Neural progenitor cell (in vitro differentiated cells): ENCODE measurements around the gene PI4KB. TPM values are rescaled to one million over a fixed set of nuclear protein-coding genes. Genes with fewer than 3 reads are reported as not detected.

Source experiments
- DNase-seq: peaks from one replicate; pipeline ENCODE4 v3.0.0-alpha.2; 2016; ENCODE audit warnings: low spot score
- H2AFZ ChIP-seq: fragments of 200-600 bp; sonication (generic); replicated peaks from 2 replicates; pipeline ENCODE4 v1.6.1; 2016; ENCODE audit warnings: antibody characterized with exemption
- H3F3A ChIP-seq: fragments of 200-600 bp; sonication (generic); 2 replicates; pipeline ENCODE4 v1.6.1; 2016; ENCODE audit warnings: antibody characterized with exemption, low read depth
- H3K27ac ChIP-seq: fragments of 200-600 bp; sonication (generic); 2 replicates; pipeline ENCODE4 v1.5.1; 2016; ENCODE audit warnings: mild to moderate bottlenecking
- H3K27me3 ChIP-seq: fragments of 200-600 bp; sonication (generic); 2 replicates; pipeline ENCODE4 v1.6.1; 2016; ENCODE audit warnings: mild to moderate bottlenecking, moderate library complexity
- H3K36me3 ChIP-seq: fragments of 200-600 bp; sonication (generic); 2 replicates; pipeline ENCODE4 v1.5.1; 2016
- H3K4me1 ChIP-seq: fragments of 200-600 bp; sonication (generic); 2 replicates; pipeline ENCODE4 v1.6.1; 2016; ENCODE audit warnings: mixed run types
- H3K4me2 ChIP-seq: fragments of 200-600 bp; sonication (generic); 2 replicates; pipeline ENCODE4 v1.6.1; 2016
- H3K4me3 ChIP-seq: fragments of 200-600 bp; sonication (generic); 2 replicates; pipeline ENCODE4 v1.5.1; 2016
- H3K79me2 ChIP-seq: fragments of 200-600 bp; sonication (generic); 2 replicates; pipeline ENCODE4 v1.6.1; 2016; ENCODE audit warnings: low read depth
- H3K9ac ChIP-seq: fragments of 200-600 bp; sonication (generic); 2 replicates; pipeline ENCODE4 v1.6.1; 2016
- H3K9me3 ChIP-seq: fragments of 200-600 bp; sonication (generic); 2 replicates; pipeline ENCODE4 v1.5.1; 2016; ENCODE audit warnings: low read depth
- H4K20me1 ChIP-seq: fragments of 200-600 bp; sonication (generic); 2 replicates; pipeline ENCODE4 v1.6.1; 2016; ENCODE audit warnings: low read depth
- H3K27ac Mint-ChIP-seq: 3 replicates; pipeline ENCODE4 v1.8.0; 2021; ENCODE audit warnings: mixed read lengths
- H3K27me3 Mint-ChIP-seq: 2 replicates; pipeline ENCODE4 v1.8.0; 2022; ENCODE audit warnings: low read depth, mild to moderate bottlenecking, inconsistent platforms, moderate library complexity, mixed read lengths; ENCODE audit not compliant: insufficient read depth
- H3K36me3 Mint-ChIP-seq: 3 replicates; pipeline ENCODE4 v1.8.0; 2021; ENCODE audit warnings: mixed read lengths
- H3K4me1 Mint-ChIP-seq: 3 replicates; pipeline ENCODE4 v1.8.0; 2021; ENCODE audit warnings: mixed read lengths
- H3K4me3 Mint-ChIP-seq: 3 replicates; pipeline ENCODE4 v1.8.0; 2021; ENCODE audit warnings: mild to moderate bottlenecking, moderate library complexity, mixed read lengths
- H3K9me3 Mint-ChIP-seq: 3 replicates; pipeline ENCODE4 v1.8.0; 2020; ENCODE audit warnings: mixed read lengths
- EZH2 ChIP-seq: fragments of 200-600 bp; sonication (generic); IDR thresholded peaks from 2 replicates; pipeline ENCODE4 v1.6.1; 2017; ENCODE audit warnings: antibody characterized with exemption, mild to moderate bottlenecking, moderate library complexity
- EZH2phosphoT487 ChIP-seq: fragments of 200-600 bp; sonication (generic); IDR thresholded peaks from 2 replicates; pipeline ENCODE4 v1.6.1; 2017; ENCODE audit warnings: antibody characterized with exemption
- total RNA-seq: library from RNA; depleted of rRNA; stranded (reverse); fragments of >200 nt; gene quantifications from 2 replicates; pipeline ENCODE4 v1.2.3, GENCODE V29; 2015; ENCODE audit warnings: low replicate concordance
- TF ChIP-seq, protein P1 (sequence below): fragments of 200-600 bp; sonication (generic); IDR thresholded peaks from 2 replicates; pipeline ENCODE4 v1.5.1; 2017; ENCODE audit warnings: antibody characterized with exemption, mild to moderate bottlenecking

The PI4KB gene
- total RNA-seq, 1 donor from 2014 or later: 19.0 TPM

DNA sequence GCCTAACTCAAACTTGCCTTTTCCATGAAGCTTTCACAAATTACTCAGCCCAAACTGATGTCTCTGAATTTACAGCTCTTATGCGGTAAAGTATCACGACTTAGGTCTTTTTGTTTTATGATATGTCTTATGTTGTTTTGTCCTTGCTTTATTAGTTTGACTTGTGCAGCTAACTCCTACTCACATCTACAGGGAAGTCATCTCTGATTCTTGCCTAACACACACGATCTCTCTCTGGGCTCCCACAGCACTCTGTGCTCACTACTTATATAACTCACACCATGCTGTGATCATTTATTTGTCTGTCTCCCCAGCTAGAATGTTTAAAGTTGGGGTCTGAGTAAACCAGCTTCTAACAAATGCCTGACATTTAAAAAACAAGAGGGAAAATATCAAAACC, 9.3 kb upstream of the PI4KB start:
- no peak for DNase-seq
- Mint-ChIP-seq H3K27ac (no peak overlapping the region), H3K36me3 (no peaks in the 10 kb centered on the region), H3K9me3 (no peaks in the 10 kb centered on the region), H3K27me3 (no peaks in the 10 kb centered on the region), H3K4me3 (no peak overlapping the region), H3K4me1 (peaks cover 6% of the 10 kb centered on the region)
- Histone ChIP-seq H3K27me3 (no peaks in the 10 kb centered on the region), H3K27ac (no peak overlapping the region), H3K9me3 (no peaks in the 10 kb centered on the region), H3K36me3 (no peaks in the 10 kb centered on the region), H3K4me3 (no peak overlapping the region), H3K4me1 (no peaks in the 10 kb centered on the region), H3F3A (peaks cover 14% of the 10 kb centered on the region), H3K9ac (no peak overlapping the region), H4K20me1 (no peaks in the 10 kb centered on the region), H2AFZ (no peak overlapping the region), H3K79me2 (no peaks in the 10 kb centered on the region), H3K4me2 (no peak overlapping the region)
- TF ChIP-seq EZH2 (no peak), EZH2phosphoT487 (no peak)
- TF ChIP-seq, protein P1, sequence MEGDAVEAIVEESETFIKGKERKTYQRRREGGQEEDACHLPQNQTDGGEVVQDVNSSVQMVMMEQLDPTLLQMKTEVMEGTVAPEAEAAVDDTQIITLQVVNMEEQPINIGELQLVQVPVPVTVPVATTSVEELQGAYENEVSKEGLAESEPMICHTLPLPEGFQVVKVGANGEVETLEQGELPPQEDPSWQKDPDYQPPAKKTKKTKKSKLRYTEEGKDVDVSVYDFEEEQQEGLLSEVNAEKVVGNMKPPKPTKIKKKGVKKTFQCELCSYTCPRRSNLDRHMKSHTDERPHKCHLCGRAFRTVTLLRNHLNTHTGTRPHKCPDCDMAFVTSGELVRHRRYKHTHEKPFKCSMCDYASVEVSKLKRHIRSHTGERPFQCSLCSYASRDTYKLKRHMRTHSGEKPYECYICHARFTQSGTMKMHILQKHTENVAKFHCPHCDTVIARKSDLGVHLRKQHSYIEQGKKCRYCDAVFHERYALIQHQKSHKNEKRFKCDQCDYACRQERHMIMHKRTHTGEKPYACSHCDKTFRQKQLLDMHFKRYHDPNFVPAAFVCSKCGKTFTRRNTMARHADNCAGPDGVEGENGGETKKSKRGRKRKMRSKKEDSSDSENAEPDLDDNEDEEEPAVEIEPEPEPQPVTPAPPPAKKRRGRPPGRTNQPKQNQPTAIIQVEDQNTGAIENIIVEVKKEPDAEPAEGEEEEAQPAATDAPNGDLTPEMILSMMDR: no peak

DNA sequence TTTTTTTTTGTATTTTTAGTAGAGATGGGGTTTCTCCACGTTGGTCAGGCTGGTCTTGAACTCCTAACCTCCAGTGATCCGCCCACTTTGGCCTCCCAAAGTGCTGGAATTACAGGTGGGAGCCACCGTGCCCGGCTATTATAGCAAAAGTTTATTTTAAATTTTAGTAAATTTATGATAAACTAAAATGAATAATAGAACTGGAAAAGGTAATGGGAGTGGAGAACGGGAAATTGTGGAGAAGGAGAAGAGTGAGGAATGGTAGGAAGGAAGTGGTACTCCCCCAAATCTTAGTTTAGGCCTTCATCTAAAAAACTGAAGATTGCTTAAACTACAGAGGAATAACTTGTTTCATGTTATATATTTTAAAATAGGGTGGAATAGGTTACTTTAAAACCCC, 7.6 kb upstream of the PI4KB start:
- no peaks in the 10 kb centered on the region for H3K9me3 Mint-ChIP-seq
- TF ChIP-seq EZH2 (no peak), EZH2phosphoT487 (no peak)
- TF ChIP-seq, protein P1: no peak
- no peaks in the 10 kb centered on the region for H3K9me3 ChIP-seq
- no peak overlapping the region for H3K27ac Mint-ChIP-seq
- DNase-seq: no peak
- no peak overlapping the region for H2AFZ ChIP-seq
- no peak overlapping the region for H3K4me2 ChIP-seq
- no peak overlapping the region for H3K9ac ChIP-seq
- H4K20me1 ChIP-seq: no peaks in the 10 kb centered on the region
- H3K27me3 ChIP-seq: no peaks in the 10 kb centered on the region
- peaks cover 8% of the 10 kb centered on the region for H3F3A ChIP-seq
- no peak overlapping the region for H3K4me3 ChIP-seq
- no peaks in the 10 kb centered on the region for H3K36me3 ChIP-seq
- no peaks in the 10 kb centered on the region for H3K79me2 ChIP-seq
- no peaks in the 10 kb centered on the region for H3K4me1 ChIP-seq
- peaks cover under 1% of the 10 kb centered on the region for H3K4me1 Mint-ChIP-seq
- H3K36me3 Mint-ChIP-seq: no peaks in the 10 kb centered on the region
- H3K27ac ChIP-seq: no peak overlapping the region
- no peaks in the 10 kb centered on the region for H3K27me3 Mint-ChIP-seq
- H3K4me3 Mint-ChIP-seq: no peak overlapping the region

DNA sequence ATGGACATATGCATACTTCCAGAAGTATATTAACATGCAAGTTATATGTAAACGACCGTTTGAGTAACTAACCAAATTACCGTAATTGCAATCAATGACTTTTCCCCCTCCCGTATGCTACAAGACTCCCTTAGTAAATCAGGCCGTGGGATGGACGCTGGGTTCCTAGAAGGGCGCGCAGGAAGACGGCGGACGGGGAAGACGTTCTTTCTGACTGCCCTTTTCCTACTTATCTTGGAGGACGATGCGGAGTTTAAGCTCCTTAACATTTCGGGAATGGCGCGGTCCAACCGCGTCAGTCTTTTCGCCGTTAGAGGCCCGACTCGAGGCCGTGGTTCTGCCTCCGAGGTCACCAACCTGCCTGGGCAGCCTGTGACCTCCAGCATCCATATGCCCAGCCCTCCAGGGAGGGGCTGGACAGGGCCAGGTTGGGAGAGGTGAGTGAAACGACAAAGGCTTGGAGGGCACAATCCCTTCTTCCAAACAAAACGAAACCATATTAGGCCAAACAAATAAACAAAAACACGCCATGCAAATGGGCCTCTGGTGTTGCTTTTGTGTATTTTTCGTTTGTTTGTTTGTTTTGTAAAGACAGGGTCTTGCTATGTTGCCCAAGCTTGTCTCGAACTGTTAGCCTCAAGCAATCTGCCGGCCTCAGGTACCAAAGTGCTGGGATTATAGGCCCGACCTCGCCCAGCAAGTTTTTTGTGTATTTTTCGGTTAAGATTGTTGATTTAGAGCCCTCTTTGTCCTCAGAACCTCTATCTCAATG, 873 bp upstream of the PI4KB start:
- Histone ChIP-seq H4K20me1 (no peaks in the 10 kb centered on the region), H3K4me1 (peaks cover 10% of the 10 kb centered on the region), H2AFZ (peak overlapping the region; percentile 90), H3K27ac (peak overlapping the region; percentile 14), H3K4me2 (peak overlapping the region; percentile 86), H3K36me3 (no peaks in the 10 kb centered on the region), H3K9ac (peak overlapping the region; percentile 49), H3K4me3 (peak overlapping the region; percentile 64), H3K79me2 (peaks cover 29% of the 10 kb centered on the region), H3K9me3 (no peaks in the 10 kb centered on the region), H3F3A (peaks cover 14% of the 10 kb centered on the region), H3K27me3 (no peaks in the 10 kb centered on the region)
- Mint-ChIP-seq H3K4me1 (peaks cover 22% of the 10 kb centered on the region), H3K36me3 (peaks cover 5% of the 10 kb centered on the region), H3K4me3 (peak overlapping the region; percentile 92), H3K9me3 (no peaks in the 10 kb centered on the region), H3K27me3 (peaks cover 4% of the 10 kb centered on the region), H3K27ac (peak overlapping the region; percentile 100)
- TF ChIP-seq EZH2phosphoT487 (no peak), EZH2 (no peak)
- TF ChIP-seq, protein P1: no peak
- DNase-seq: peak; percentile 70
